Hippocampal formation (tissue), 2 donors: ENCODE measurements around the gene KCTD4.
"Not testable (repeated sequence)": the region's sequence is repeated elsewhere in the genome, so short reads cannot be mapped to it uniquely, and the experiment has no call there.

Experiments
- DNase-seq, 2 donors: peaks; one replicate each; lab custom pipeline; 2025; lab: John Stamatoyannopoulos, UW

The KCTD4 gene

DNA sequence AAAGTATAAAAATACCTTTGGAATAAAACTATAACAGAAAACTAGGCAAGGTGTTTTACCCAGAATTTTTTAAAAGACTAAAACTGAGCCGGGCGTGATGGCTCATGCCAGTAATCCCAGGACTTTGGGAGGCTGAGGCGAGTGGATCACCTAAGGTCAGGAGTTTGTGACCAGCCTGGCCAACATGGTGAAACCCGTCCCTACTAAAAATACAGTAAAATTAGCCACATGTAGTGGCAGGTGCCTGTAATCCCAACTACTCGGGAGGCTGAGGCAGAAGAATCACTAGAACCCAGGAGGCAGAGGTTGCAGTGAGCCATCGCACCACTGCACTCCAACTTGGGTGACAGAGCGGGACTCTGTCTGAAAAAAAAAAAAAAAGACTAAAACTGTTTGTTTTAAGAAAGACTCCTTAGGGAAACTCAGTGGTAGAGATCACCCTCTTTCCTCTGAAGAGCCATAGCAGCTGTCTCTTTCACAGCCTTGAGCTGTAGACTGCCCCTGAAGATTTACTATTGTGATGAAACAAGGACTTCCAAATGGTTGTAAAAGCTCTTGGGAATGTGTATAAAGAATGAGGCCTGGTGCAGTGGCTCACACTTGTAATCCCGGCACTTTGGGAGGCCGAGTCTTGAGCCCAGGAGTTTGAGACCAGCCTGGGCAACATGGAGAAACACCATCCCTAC lies 14.7 kb upstream of the KCTD4 start:
- no peak for DNase-seq

DNA sequence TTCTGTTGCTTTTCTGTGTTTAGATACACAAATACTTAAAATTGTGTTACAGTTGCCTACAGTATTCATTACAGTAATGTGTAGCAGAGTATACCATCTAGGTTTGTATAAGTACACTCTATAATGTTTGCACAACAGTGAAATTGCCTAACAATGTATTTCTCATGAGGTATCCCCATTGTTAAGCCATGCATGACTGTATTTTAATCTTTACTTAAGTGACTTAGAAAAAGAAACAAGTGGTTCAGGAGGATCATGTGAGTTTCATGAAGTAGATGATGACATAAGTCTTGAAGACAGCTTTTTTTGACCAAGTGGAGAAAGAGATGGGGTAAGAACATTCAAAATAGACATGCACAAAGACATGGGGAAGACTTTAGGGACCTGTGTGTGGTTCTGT lies 8.4 kb upstream of the KCTD4 start:
- no peak for DNase-seq

DNA sequence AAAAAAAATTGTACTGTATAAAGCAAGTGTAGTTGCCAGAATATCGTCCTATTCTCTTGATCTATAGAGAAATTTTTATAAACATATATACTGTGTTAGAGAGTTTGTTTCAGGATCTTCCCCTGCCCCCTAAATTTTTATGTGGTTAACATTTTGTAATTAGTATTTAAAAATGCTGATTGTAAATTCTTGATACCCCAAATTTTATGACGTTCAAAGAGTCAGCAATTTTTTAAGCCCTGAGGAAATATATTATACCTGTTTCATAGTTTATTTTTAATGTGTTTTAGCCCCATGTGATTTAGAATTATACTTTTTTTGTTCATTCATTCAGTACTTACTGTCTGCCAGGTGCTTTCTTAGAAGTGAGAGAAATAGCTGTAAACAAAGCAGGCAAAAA lies 7.3 kb upstream of the KCTD4 start:
- no peak for DNase-seq

DNA sequence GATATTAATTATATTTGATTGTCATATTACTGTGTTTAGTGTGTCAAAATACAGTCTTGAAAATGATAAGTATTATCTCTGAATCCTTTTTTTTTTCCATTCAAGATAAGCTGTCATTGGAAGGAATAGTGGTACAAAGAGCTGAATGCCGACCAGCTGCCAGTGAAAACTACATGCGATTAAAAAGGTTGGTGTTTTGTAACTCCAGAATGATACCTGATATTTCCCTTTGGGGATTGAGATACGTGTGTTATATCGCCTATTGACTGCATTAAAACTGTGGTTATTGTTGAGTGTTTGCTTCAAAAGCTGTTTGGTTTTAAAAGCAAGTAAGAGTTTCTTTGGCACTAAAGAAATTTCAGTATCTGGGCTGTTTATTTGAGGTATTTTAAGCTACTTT lies 6.5 kb upstream of the KCTD4 start:
- no peak for DNase-seq

DNA sequence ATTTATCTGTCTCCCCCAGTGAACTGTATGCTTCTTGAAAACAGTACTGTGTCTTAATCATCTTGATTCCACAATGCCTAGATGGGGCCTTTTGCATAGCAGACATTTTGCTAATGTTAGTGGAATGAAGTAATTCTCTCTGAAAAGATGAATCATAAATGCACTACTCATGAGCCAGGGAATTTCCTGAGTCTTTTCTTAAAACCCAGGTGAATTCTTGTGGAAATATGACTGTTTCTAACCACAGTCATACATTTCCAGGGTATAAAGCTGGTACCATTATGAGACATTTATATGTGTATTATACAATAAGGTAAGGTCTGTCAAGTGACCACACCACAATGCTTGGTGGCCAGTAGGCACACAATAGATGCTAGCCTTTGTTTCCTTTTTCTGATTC lies 5.5 kb upstream of the KCTD4 start:
- DNase-seq: no peak

DNA sequence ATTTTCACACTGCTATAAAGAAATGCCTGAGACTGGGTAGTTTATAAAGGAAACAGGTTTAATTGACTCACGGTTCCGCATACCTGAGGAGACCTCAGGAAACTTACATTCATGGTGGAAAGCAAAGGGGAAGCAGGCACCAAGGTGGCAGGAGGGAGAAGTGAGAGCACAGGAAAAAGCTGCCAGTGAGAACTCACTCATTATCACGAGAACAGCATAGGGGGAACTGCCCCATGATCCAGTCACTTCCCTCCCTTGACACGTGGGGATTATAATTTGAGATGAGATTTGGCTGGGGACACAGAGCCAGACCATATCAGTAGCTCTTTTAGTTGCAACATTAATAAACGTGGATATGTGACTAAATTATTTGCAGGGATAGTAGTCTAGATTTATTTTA lies 4.3 kb upstream of the KCTD4 start:
- no peak for DNase-seq

DNA sequence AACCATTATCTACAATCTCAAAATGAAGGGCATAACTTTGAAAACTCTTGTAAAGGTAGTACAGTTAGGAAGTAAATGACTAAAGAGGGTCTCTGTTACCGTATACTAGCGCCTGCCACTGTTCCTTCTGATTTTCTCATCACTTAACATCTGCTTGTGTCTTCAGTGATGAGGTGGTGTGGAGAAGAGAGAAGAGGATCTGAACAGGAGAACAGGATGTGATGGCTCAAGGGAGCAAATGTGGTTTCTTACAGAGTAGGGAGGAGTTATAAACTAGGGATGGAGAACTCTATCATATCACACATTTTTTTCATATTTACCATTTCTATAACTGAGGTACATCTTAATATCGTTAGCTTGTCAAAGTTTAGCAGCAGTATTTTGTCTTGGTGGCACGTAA lies 1.1 kb downstream of the KCTD4 start:
- no peak for DNase-seq

DNA sequence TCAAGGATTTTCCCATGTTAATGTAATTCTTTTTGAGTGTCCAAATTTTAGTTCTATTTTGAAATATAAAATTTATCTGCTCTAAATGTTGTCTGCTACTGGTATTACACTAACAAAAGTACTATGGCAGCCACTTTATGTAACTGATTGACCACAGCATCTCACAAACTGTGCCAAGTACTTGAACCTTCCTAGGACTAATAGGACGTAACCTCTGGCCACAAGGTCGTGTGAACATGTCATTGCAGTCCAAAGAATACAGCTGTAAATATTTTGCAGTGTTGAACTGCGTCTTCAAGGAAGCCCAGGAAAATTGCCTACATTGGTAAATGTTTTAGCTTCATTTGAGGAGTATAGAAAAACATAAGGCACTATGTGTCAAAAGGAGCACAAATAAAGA lies 1.9 kb downstream of the KCTD4 start:
- no peak for DNase-seq

DNA sequence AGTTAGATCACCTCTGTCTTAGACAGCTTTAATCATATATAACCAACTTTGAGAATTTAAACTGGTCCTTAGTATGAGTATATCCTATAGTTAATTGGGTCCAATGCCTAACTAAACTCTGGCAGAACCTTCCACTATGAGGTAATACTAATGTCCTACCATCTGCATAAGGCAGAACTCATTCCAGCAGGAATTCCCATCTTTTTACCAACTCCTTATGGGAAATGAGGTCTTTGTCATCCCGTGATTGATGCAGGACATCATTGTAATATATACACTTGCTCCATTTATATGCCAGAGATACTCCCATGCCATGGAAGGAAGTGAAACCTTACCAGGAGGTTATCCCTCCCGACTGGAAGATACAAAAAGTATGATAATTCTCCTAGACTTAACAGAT lies 2.8 kb downstream of the KCTD4 start:
- DNase-seq: no peak

DNA sequence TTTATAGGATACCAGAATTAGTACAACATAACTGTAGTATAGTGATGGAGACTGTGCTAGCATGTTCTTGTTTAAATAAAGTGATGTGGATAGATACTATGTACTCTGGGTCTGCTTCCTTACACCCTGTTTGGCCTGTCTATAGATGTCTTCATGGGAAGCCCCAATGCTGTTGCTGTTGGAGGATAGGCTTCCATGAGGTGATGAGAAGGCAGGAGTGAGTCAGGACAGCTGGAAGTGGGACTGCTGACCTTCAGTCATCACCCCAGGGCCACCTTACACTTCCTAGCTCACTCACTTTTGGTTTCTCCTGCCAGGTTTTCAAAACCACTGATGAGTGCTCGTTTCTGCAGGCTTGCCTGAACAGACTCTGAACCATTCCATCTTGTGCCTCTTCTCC lies 4.2 kb downstream of the KCTD4 start:
- DNase-seq: no peak

DNA sequence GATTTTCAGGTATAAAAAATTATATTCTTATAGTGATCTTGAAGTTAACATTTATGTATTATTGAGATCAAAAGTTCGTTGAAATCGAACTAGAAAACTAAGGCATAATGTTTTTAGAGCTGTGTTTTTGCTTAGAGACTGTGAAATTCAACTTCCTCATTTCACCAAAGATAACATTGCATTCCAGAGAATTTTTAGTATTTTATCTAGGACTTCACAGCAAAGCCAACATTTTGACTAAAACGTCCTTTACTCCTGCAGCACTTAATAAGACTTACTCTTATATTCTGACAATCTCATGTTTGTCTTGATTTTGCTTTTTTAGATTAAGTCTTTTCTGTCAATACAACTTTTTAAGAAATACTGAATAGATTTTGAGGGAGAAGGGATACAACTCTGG lies 4.7 kb downstream of the KCTD4 start:
- no peak for DNase-seq

DNA sequence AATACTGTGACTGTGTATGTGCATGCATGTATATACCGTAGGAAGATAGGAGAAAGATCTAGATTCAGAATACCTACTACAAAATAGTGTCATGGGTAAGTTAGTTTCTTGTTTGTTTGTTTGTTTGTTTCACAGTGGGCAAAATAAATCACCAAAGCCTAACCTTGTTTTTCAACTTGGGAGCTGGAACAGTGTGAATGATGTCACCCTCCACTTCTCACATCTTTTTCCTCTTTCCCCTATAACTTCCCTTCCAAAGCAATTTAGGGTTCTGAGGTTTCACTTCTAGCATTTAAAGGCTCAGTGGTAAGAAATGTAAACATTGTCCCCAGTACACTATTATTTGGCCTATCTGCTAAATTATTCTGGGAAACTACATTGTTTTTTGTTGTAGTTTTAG lies 5.4 kb downstream of the KCTD4 start:
- peak in 1 of 2 donors; percentile 26 for DNase-seq

DNA sequence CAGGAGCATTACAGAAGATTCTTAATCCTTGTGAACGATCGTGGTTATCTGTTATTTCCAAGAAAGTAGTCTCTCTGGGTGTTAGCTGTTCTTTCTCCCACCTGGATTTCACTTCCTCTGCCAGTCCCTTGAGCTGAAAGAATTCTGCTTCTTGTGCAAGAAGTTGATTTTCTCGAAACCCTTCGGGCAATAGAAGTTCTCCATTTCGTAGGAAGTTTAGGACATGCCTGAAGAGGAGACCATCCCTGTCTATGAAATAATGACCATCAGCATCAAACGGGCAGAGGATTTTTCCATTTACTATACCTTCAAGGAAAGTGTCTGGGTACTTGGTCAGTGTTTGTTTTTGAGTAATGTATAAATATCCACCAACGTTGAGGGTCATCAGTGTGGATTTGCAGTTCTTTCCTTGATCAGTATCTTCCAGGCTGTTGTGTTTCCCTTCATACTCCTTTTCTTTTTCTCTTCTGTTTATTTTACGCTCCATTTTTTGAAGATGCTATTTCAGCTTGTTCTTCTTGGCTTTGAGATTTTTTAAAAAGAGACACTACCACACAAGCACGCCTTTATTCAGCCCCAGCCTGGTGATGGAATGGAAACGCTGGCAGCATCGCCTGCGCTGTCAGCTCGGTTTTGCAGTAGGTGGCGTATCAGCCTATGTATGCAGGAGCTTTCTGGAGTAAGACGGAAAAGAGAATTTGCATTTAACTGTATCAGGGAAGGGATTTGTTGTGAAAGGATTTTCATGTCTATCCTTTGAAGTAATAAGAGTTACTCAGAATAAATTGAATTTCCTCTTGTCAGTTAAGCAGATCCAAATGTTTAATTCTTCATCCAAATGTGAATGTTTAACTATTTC lies 6.5 kb downstream of the KCTD4 start:
- peak; percentile 71 to 92 for DNase-seq

DNA sequence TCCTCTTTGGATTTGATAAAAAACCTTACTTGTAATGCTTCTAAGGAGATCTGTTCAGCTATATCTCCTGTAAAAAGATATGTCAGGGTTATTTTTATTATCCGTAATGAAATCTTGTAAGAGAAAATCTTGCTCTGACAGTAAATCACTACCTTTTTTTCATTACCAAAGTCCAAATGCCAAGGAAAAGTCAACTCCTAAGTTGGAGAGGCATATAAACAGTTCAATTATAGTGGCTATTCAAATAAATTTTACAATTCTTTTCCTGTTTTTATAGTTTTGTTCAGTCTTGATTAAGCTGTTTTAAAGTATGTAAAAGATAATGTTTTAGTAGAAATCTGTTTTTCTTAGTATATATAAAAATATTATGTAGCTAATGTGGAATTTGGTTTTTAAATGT lies 9.0 kb downstream of the KCTD4 start:
- no peak for DNase-seq

DNA sequence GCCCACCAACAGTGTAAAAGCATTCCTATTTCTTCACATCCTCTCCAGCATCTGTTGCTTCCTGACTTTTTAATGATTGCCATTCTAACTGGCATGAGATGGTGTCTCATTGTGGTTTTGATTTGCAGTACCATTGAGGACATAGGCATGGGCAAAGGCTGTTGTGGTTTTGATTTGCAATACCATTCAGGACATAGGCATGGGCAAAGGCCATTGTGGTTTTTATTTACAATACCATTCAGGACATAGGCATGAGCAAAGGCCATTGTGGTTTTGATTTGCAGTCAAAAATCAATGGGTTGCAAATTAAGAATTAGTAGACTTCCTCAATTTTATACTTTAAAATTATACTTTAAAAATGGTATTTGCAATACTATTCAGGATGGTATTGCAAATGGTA lies 11.3 kb downstream of the KCTD4 start:
- DNase-seq: not testable (repeated sequence)

DNA sequence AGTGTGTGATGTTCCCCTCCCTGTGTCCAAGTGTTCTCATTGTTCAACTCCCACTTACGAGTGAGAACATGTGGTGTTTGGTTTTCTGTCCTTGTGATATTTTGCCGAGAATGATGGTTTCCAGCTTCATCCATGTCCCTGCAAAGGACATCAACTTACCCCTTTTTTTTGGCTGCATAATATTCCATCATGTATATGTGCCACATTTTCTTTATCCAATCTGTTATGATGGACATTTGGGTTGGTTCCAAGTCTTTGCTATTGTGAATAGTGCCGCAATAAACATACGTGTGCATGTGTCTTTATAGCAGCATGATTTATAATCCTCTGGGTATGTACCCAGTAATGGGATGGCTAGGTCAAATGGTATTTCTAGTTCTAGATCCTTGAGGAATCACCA lies 11.8 kb downstream of the KCTD4 start:
- DNase-seq: not testable (repeated sequence)

DNA sequence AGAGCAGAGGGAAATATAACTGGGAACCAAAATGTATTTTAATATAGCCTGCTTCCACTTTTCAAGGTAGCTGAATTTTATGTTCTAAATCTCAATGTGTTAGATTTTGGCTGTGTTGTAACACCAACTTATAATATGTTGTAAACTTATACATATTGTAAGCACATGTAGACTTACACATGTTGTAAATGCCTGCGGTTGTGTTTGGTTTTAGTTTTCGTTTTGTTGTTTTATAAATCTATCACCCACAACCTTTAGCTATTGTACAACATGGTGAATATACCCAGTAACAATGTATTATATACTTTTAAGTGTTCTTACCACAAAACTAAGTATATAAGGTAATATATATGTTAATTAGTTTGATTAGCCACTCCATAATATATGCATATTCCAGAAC lies 15.6 kb downstream of the KCTD4 start:
- DNase-seq: no peak

DNA sequence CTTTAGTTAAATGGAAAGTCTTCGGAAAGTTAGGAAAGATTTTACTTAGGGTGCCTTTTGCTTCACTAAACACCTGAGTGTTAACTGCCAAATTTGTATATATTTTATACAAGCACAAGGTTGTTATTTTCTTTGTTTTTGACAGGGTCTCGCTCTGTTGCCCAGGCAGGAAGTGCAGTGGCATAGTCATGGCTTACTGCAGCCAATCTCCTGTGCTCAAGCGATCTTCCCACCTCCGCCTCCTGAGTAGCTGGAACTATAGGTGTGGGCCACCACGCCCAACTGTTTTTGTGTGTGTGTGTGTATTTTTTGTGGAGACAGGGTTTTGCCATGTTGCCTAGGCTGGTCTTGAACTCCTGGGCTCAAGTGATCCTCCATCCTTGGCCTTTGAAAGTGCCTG lies 16.2 kb downstream of the KCTD4 start:
- DNase-seq: no peak

DNA sequence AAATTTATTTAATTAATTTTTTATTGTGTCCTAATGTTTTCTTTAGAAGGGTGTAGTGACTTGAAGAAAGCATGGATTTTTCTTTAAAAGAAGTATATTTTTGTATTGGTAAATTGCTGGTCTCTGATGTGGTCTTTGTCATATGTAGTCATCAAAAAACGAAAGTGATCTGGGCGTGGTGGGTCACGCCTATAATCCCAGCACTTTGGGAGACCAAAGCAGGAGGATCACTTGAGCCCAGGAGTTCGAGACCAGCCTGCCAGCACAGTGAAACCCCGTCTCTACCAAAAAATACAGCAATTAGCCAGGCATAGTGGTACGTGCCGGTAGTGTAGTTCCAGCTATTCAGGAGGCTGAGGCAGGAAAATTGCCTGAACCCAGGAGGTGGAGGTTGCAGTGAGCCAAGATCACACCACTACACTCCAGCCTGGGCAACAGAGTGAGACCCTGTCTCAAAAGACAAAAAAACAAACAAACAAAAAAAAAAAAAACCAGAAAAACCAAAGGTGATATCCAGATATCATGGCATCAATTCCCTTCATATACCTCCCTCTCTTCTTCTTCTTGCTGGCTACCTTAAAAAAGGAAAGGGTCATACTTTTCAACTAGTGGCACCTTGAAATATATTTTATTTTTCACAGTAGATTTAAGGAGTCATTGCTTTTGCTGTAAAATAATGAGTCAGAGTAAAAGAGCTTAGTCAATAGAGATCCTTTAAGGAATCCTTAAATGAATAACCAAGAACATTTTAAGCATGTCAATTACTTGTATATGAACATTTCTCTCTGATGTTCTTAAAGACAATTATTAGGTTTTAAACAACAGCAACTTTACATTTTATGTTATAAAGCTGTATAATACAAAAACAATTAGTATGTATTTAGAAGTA lies 19.9 kb downstream of the KCTD4 start:
- DNase-seq: no peak

DNA sequence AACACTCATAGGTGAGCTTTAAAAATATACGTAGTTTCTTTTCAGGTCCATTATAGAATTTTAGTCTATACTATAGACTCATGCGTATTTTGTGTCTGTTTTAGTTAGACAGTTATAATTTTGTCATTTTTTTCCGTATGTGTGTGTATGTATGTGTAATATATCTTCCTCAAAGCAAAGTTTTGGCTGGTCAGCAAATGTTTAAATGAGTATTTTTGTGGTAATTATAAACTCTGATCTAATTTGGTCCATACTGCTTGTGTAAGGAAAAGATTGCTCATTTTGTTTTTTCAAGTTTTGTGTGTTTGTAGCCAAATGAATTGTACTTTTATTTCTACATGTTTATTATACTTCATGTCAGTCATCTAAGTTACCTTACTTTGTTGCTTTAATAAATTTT lies 20.5 kb downstream of the KCTD4 start:
- DNase-seq: no peak

DNA sequence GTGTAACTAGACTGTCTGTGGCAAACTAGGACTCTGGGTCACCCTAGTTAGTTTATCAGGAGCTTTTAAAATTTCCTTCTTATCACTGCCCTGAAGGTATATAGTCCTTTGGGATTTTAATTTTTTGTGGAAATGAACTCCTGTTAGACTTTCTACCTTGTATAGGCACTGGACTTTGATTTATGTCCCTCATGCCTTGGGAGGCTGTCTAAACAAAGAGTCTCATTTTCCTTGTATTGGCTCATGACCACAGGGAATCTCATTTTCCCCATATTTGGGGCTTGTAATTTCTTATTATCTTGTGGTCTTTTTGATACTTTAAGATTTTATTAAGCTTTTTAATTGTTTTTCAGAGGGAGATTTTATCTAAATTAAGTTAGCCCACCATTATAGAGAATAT lies 21.4 kb downstream of the KCTD4 start:
- no peak for DNase-seq

DNA sequence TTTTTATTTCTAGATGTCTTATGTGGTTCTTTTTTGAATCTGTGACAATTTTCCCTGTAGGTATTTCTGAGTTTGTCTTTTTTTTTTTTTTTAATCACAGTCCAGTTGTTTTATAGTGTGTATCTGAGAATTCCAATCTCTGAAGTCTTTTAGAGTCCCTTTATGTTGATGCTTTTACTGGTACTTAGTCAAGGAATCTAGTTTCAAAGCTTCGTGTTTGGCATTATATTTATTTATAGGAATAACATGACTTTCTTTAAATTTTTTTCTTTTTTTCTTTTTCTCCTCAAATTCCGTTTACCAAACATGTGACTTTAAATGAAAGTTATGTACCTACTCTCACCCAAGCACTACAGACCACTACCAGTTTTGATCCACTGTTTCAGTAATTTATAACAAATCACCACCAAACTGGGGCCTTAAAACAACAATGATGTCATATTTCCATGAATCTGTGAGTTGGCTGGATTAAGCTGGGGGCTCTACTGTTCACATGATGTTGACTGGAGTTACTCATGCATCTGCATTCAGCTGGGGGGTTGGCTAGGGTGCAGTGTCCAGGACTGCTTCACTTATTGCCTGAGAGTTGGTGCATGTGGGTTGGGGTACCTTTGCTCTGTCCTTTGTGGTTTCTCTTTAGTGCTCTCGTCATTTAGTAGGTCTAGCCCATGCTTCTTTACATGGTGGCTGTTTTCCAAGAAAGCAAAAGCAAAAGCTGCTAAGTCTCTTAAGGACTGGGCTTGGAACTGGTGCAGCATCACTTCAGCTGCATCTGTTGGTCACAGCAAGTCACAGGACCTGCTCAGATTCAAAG lies 22.3 kb downstream of the KCTD4 start:
- DNase-seq: no peak
